Effector memory CD8-positive, alpha-beta T cell (primary cell): ENCODE measurements around the gene COPS7B.

ENCODE experiments used
- ATAC-seq: fragments of 150-1000 bp; cut with Tn5 transposase; replicated peaks from 2 replicates; pipeline ENCODE4 v1.10.0; 2021; ENCODE audit warnings: mild to moderate bottlenecking, moderate library complexity
- DNase-seq, 3 experiments: peaks; one replicate each; pipeline ENCODE4 v3.0.0; 2021
- H3K27ac Mint-ChIP-seq, 2 donors: one replicate each; pipeline ENCODE4 v1.8.0; 2022; ENCODE audit warnings: mild to moderate bottlenecking in 2 of 2, mixed read lengths in 2 of 2, moderate library complexity in 2 of 2
- H3K27me3 Mint-ChIP-seq, 2 donors: one replicate each; pipeline ENCODE4 v1.8.0; 2022; ENCODE audit warnings: mixed read lengths in 2 of 2
- H3K36me3 Mint-ChIP-seq: one replicate; pipeline ENCODE4 v1.8.0; 2022; ENCODE audit warnings: mild to moderate bottlenecking, moderate library complexity, mixed read lengths; ENCODE audit not compliant: insufficient read depth
- H3K4me1 Mint-ChIP-seq, 2 donors: one replicate each; pipeline ENCODE4 v1.8.0; 2022; ENCODE audit warnings: low read depth in 2 of 2, mixed read lengths in 2 of 2
- H3K4me3 Mint-ChIP-seq, 2 donors: one replicate each; pipeline ENCODE4 v1.8.0; 2022; ENCODE audit warnings: mild to moderate bottlenecking in 2 of 2, mixed read lengths in 2 of 2, moderate library complexity in 2 of 2
- H3K9me3 Mint-ChIP-seq, 2 donors: one replicate each; pipeline ENCODE4 v1.8.0; 2022; ENCODE audit warnings: mixed read lengths in 2 of 2

COPS7B gene

DNA sequence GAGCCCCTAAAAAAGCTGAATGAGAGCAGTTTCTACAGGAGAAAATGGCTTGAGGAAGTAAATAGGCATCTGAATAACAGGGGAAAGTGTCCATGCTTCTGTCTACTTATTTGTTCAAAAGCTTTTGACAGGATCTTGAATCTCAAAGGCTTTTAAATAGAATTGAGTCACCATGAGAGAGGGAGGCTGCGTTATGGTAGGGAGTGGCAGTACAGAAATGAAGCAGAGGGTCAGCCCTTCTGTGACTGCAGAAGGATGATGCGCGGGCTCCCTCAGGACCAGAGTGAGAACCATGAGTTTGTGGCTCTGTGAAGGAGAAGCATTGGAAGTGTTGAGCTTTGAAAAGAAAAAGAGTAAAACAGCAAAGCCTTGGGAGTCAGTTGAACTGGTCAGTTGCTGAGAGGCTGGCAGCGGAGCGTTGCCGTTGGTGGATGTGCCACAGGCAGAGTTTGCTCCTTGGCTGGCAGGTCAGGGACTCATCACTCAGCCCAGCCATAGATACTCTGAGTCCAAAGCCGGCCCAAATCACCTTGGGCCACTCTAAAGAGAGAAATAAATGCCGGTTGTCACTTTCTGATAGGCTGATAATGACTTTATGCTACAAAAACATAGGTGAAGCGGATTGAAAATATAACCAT lies 17.4 kb downstream of the COPS7B start:
- Mint-ChIP-seq H3K4me3 (no peak overlapping the region), H3K36me3 (peaks cover 67% of the 10 kb centered on the region), H3K27ac (no peak overlapping the region), H3K9me3 (no peaks in the 10 kb centered on the region), H3K27me3 (no peaks in the 10 kb centered on the region), H3K4me1 (peaks cover 7 to 13% of the 10 kb centered on the region in 2 donors)
- no peak for ATAC-seq
- no peak for DNase-seq

DNA sequence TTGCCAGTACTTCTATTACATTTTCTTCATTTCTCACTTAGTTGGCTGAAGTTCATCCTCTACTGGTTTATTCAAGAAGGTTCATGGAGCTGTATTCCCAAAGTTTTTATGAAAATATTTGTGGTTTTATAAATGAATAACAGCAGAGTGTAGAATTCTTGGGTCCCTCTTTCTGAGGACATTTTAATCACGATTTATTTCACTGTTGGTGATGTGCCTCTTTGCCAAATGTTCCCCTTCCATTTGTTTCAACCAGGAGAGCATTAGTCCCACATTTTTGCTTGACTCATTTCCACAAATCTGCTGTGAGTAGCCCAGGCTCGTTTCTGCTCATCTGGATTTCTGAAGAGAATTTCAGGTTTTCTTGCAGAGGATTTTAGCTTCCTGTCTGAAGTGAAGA lies 20.8 kb downstream of the COPS7B start:
- ATAC-seq, result no peak
- H3K36me3 Mint-ChIP-seq, result peaks cover 48% of the 10 kb centered on the region

DNA sequence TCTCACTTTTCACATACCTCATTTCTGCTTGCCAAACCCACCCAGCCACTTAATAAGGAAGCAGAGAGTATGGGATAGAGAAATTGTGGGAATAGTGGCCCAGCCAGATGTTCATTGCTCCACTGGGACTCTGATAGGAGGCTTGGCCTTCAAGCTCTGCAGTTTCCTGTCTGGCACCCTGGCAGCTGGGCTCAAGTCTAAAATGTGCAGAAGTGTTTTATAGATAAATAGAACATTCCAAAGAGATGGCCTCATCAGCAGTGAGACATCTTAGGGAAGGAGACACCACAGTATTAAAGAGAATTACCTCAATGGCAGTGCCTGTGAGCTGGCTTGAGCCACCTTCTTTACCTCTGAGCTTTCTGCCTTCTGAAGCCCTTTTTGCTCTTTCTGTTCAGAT lies 24.7 kb downstream of the COPS7B start:
- Mint-ChIP-seq H3K27ac (no peak overlapping the region), H3K9me3 (no peaks in the 10 kb centered on the region), H3K4me3 (no peak overlapping the region), H3K27me3 (no peaks in the 10 kb centered on the region), H3K4me1 (no peaks in the 10 kb centered on the region), H3K36me3 (peaks cover 27% of the 10 kb centered on the region)
- ATAC-seq (no peak), DNase-seq (no peak)

More for the DNA sequence above, 20.8 kb downstream of the COPS7B start:
- Mint-ChIP-seq H3K27ac (no peak overlapping the region), H3K27me3 (no peaks in the 10 kb centered on the region), H3K4me3 (no peak overlapping the region), H3K4me1 (peaks cover 7 to 9% of the 10 kb centered on the region in 2 donors), H3K9me3 (no peaks in the 10 kb centered on the region)
- DNase-seq, result no peak

DNA sequence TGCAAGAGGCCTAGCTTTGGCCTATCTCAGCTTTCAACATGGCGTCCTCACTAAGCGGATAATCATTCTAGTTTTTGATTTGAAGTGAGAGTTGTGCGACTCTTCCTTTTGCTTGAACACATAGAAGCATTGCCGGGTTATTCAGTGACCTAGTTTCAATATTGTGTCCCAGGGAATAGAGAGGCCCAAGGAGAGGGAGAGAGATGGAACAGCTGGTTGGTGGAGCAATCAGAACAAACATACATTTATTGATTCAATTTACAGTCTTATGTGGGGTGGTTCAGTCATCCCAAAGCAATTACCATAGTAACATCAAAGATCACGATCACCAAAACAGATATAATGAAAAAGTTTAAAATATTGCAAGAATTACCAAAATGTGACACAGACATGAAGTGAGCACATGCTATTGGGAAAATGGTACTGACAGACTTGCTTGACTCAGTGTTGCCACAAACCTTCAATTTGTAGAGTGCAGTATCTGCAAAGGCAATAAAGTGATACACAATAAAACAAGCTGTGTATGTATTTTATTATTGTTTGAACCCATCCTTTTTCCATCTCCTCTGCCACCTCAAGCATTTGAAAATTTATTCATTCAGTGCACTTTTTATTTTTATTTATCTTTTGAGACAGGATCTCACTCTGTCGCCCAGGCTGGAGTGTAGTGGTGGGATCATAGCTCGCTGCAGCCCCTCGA lies 30.2 kb downstream of the COPS7B start:
- Mint-ChIP-seq H3K27ac (no peak overlapping the region), H3K4me3 (no peak overlapping the region), H3K36me3 (peaks cover 8% of the 10 kb centered on the region), H3K4me1 (no peaks in the 10 kb centered on the region), H3K9me3 (no peaks in the 10 kb centered on the region), H3K27me3 (peaks cover 12 to 16% of the 10 kb centered on the region in 2 donors)
- DNase-seq (no peak), ATAC-seq (no peak)

DNA sequence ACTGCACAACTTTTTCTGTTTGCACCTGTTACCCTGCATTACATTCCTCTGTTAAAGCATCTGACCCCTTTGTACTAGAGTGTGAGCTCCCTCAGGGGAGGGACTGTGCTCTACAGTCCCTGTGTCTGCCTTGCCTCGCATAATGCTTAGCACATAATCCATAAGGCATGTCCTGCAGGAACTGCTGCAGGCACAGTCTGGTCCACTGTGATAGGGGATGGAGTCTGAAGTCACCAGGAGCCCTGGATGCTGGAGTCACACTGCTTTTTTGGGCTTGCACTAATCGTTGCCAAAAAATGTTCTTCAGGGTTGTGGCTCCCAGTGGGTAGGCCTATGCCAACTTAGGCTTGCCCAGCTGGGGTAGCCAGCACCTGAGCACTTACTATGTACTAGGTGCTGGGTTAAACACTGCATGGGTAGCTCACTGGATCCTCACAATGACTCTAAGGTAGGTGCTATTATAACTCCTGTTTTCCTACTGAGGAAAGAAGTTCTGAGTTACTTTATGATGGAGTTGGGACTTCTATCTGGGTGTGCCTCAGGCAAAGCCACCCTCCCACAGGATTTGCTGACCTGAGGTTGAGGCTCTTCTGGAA lies 33.3 kb downstream of the COPS7B start:
- Mint-ChIP-seq H3K36me3 (peaks cover 3% of the 10 kb centered on the region), H3K9me3 (no peaks in the 10 kb centered on the region), H3K27ac (no peak overlapping the region), H3K27me3 (peaks cover 24 to 30% of the 10 kb centered on the region in 2 donors), H3K4me1 (no peaks in the 10 kb centered on the region), H3K4me3 (no peak overlapping the region)
- no peak for DNase-seq
- no peak for ATAC-seq

DNA sequence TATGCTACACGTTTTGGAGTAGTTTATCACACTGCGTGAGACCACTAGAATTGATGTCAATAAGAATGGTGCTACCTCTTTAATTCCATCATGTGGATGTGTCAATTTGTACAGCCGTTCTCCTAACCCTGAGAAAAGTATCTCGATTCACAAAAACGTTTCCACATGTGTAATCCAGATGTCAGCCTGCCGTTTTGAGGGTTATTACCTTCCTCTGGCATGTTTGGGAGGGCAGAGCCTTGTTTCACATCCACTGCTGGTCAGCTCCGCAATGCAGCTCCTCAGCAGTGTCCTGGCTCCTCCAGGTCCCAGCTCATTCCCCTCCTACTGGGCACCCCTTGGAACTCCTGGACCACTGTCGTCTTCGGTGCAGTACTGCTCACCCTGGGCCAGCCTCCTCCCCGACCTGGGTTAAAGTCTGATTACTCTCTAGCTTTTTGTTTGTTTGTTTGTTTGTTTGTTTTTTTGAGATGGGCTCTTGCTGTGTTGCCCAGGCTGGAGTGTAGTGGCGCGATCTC lies 34.6 kb downstream of the COPS7B start:
- H3K27ac Mint-ChIP-seq, result no peak overlapping the region
- H3K27me3 Mint-ChIP-seq, result peaks cover 24 to 30% of the 10 kb centered on the region in 2 donors
- ATAC-seq (no peak), DNase-seq (no peak)
- no peaks in the 10 kb centered on the region for H3K4me1 Mint-ChIP-seq
- H3K9me3 Mint-ChIP-seq, result no peaks in the 10 kb centered on the region
- no peak overlapping the region for H3K4me3 Mint-ChIP-seq
- peaks cover 3% of the 10 kb centered on the region for H3K36me3 Mint-ChIP-seq

DNA sequence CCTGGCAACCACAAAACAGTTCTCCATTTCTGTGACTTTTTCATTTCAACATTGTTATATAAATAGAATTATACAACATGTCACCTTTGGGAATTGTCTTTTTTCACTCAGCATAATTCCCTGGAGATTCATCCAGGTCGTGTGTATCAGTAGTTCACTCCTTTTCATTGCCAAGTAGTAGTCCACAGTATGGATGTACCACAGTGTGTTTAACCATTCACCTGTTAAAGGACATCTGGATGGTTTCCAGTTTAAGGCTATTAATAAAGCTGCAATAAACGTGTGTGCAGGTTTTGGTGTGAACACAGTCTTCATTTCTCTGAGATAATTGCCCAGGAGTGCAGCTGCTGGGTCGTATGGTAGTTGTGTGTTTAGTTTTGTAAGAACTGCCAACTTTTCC lies 35.7 kb downstream of the COPS7B start:
- DNase-seq (no peak), ATAC-seq (no peak)
- Mint-ChIP-seq H3K4me3 (no peak overlapping the region), H3K27ac (no peak overlapping the region), H3K9me3 (no peaks in the 10 kb centered on the region), H3K27me3 (peaks cover 24 to 30% of the 10 kb centered on the region in 2 donors), H3K4me1 (no peaks in the 10 kb centered on the region), H3K36me3 (peaks cover under 1% of the 10 kb centered on the region)

DNA sequence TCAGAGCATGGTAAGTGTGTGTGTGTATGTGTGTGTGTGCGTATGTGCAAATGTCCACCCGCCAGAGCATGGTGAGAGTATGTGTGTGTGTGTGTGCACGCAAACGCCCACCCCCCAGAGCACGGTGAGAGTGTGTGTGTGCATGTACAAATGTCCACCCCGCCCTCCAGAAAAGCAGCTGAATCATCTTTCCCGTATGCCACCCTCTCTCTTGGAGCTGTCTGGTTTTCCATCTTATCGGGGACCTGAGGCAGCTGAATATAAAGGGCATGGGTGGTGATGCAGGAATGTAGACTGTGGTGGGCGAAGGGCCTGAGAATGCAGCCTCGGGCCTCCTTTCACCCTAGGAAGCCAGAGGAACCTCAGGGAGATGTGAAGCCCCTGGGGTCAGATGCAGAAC lies 66.9 kb downstream of the COPS7B start:
- Mint-ChIP-seq H3K4me3 (no peak overlapping the region), H3K27ac (no peak overlapping the region)
- ATAC-seq, result no peak

DNA sequence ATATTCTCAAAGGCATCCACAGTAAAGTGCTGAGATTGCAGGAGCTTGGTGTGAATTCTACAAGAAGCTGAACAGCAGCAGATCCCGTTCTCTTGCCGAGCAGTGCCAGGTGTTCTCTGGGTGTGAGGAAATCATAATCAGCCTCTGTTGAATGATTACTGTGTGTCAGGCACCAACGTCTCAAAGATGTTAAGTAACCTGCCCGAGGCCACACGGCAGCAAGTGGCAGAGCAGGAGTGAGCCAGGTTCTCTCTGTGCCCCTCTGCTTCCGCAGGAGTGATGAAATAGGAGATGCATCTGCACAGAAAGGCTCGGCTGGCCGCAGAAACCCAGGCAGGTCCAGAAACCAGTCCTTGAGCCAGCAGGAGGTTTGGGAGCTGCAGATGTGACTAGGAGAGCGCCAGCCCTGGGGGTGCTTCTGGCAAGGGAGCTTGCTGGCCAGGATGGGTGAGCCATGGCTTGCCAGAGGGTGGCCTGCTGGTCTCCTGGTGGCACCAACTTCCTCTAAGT lies 68.4 kb downstream of the COPS7B start:
- Mint-ChIP-seq H3K27ac (no peak overlapping the region), H3K4me1 (peaks cover 6% of the 10 kb centered on the region in 2 donors), H3K36me3 (peaks cover 7% of the 10 kb centered on the region), H3K9me3 (no peaks in the 10 kb centered on the region), H3K27me3 (peaks cover 26 to 63% of the 10 kb centered on the region in 2 donors), H3K4me3 (no peak overlapping the region)
- ATAC-seq (no peak), DNase-seq (no peak)

More for the DNA sequence above, 66.9 kb downstream of the COPS7B start:
- Mint-ChIP-seq H3K9me3 (no peaks in the 10 kb centered on the region), H3K27me3 (peaks cover 26 to 63% of the 10 kb centered on the region in 2 donors), H3K36me3 (peaks cover 7% of the 10 kb centered on the region), H3K4me1 (peaks cover 6% of the 10 kb centered on the region in 2 donors)
- DNase-seq, result no peak

DNA sequence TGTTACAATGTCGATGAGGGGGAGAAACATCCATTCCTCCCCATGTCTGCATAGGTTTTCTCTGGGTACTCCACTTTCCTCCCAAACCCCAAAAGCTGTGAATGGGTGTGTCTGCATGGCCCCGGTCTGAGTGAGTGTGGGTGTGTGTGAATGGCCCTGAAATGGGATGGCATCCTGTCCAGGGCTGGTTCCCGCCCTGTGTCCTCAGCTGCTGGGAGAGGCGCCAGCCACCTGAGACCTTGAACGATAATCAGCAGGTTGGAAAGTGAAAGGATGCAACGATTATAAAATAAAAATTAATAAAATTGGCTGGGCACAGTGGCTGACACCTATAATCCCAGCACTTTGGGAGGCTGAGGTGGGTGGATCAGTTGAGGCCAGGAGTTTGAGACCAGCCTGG lies 70.7 kb downstream of the COPS7B start:
- H3K27ac Mint-ChIP-seq, result no peak overlapping the region
- H3K27me3 Mint-ChIP-seq, result peaks cover 6 to 60% of the 10 kb centered on the region in 2 donors
- no peak overlapping the region for H3K4me3 Mint-ChIP-seq
- DNase-seq, result no peak
- no peaks in the 10 kb centered on the region for H3K9me3 Mint-ChIP-seq
- peaks cover 4 to 5% of the 10 kb centered on the region in 2 donors for H3K4me1 Mint-ChIP-seq
- peaks cover 7% of the 10 kb centered on the region for H3K36me3 Mint-ChIP-seq
- ATAC-seq, result no peak
